GM10248 (cell line): Measurements from ENCODE around the gene GSN.

Source experiments
- CTCF ChIA-PET: fragments of 300-600 bp; sonication (Branson Sonifier 250); formaldehyde crosslinking; extraction: SDS; loops from one replicate; lab custom pipeline; 2021; ENCODE audit warnings: antibody characterized with exemption; lab: Yijun Ruan, JAX
- POLR2A ChIA-PET: fragments of 350-650 bp; sonication (Branson Sonifier 250); formaldehyde crosslinking; extraction: SDS; loops from one replicate; lab custom pipeline; 2020; ENCODE audit warnings: antibody characterized with exemption; lab: Yijun Ruan, JAX
- DNase-seq: peaks from one replicate; pipeline ENCODE4 v3.0.0; 2012; ENCODE audit errors: extremely low spot score
- TF ChIP-seq, protein P1 (sequence below): IDR thresholded peaks from 2 replicates; pipeline ENCODE4 v1.5.1; 2012; ENCODE audit warnings: mild to moderate bottlenecking, low read depth; ENCODE audit errors: extremely low read depth, missing control alignments, control extremely low read depth

GSN gene

GRCh38 chr9:121360601-121361374, 92.8 kb downstream of the GSN start:
- DNase-seq = no peak
- CTCF ChIA-PET = interaction anchor here (1.0 to 1.7 kb wide), 2 partner anchors 16 to 41 kb away, joined by 3 read pairs; no protein-coding TSS in a partner anchor
- POLR2A ChIA-PET = no interaction called here
- TF ChIP-seq, protein P1, sequence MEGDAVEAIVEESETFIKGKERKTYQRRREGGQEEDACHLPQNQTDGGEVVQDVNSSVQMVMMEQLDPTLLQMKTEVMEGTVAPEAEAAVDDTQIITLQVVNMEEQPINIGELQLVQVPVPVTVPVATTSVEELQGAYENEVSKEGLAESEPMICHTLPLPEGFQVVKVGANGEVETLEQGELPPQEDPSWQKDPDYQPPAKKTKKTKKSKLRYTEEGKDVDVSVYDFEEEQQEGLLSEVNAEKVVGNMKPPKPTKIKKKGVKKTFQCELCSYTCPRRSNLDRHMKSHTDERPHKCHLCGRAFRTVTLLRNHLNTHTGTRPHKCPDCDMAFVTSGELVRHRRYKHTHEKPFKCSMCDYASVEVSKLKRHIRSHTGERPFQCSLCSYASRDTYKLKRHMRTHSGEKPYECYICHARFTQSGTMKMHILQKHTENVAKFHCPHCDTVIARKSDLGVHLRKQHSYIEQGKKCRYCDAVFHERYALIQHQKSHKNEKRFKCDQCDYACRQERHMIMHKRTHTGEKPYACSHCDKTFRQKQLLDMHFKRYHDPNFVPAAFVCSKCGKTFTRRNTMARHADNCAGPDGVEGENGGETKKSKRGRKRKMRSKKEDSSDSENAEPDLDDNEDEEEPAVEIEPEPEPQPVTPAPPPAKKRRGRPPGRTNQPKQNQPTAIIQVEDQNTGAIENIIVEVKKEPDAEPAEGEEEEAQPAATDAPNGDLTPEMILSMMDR = no peak

GRCh38 chr9:121362813-121363621, 95.1 kb downstream of the GSN start:
- DNase-seq = no peak
- ChIA-PET CTCF (interaction anchor here (1.0 to 2.8 kb wide), 7 partner anchors 9 to 151 kb away, joined by 3 to 16 read pairs (median 8); no protein-coding TSS in a partner anchor), POLR2A (no interaction called here)
- TF ChIP-seq, protein P1 = no peak

DNA sequence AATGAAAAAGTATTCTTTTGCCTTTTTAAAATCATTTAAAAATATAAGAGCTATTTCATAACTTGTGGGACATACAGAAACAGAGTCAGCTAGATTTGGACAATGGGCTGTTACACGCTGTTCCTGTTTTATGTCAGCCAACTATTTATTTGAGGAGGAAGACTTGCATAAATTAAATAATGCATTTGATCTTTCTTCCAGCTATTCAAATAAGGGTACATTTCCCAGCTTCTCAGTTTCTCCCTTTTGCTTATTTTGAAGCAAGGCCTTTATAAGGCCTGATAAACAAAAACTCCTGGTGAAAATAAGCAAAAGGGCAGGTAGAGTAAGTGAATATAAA, 95.6 kb downstream of the GSN start:
- no peak for DNase-seq
- ChIA-PET CTCF (interaction anchor here (1.0 to 2.8 kb wide), 7 partner anchors 9 to 151 kb away, joined by 3 to 16 read pairs (median 8); no protein-coding TSS in a partner anchor), POLR2A (no interaction called here)
- TF ChIP-seq, protein P1 = no peak

DNA sequence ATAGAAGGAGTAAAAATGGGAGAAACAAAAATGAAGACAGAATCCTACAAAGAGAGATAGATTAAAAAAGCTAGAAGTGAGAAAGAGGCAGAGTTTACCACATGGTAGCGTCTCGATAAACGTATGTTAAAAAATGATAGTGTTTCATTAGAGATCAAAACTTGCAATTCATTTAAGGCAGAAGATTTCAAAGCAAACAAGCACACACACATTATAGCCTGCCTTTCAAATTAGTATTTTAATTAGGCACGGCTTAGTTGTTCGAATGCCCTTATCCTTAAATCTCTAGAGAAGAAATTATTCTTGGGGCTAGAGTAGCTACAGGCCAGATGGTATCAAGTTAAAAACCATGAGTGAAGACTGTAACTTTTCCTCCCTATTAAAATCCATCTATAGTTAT, 96.1 kb downstream of the GSN start:
- no peak for DNase-seq
- CTCF ChIA-PET = interaction anchor here (0.9 to 2.8 kb wide), 8 partner anchors 10 to 152 kb away, joined by 3 to 16 read pairs (median 7); no protein-coding TSS in a partner anchor
- TF ChIP-seq, protein P1 = no peak
- POLR2A ChIA-PET = no interaction called here

- POLR2A ChIA-PET = no interaction called here
Measured at GRCh38 chr9:121364886-121365285, 96.9 kb downstream of the GSN start.

More at GRCh38 chr9:121364886-121365285, 96.9 kb downstream of the GSN start:
- CTCF ChIA-PET = interaction anchor here (0.9 to 2.8 kb wide), 7 partner anchors 10 to 152 kb away, joined by 3 to 16 read pairs (median 8); no protein-coding TSS in a partner anchor
- TF ChIP-seq, protein P1 = no peak
- no peak for DNase-seq
